KMS-11 (cell line): ENCODE data around the gene TRIO.
A peak's percentile ranks its signal among the peaks of the same experiment; 100 is the strongest.

Source experiments
- H2AFZ ChIP-seq: fragments of 200-600 bp; sonication (generic); 2 replicates; pipeline ENCODE4 v1.6.1; 2016; ENCODE audit warnings: antibody characterized with exemption, mixed run types, low read depth
- H3K27ac ChIP-seq: fragments of 200-600 bp; sonication (generic); 2 replicates; pipeline ENCODE4 v1.6.1; 2016; ENCODE audit warnings: mild to moderate bottlenecking, mixed run types
- H3K27me3 ChIP-seq: fragments of 200-600 bp; sonication (generic); 2 replicates; pipeline ENCODE4 v1.6.1; 2017; ENCODE audit warnings: mild to moderate bottlenecking, low read depth, mixed run types, moderate library complexity; ENCODE audit not compliant: insufficient read depth
- H3K36me3 ChIP-seq: fragments of 200-600 bp; sonication (generic); 2 replicates; pipeline ENCODE4 v1.6.1; 2017; ENCODE audit warnings: mild to moderate bottlenecking, mixed run types; ENCODE audit not compliant: insufficient read depth
- H3K4me1 ChIP-seq: fragments of 200-600 bp; sonication (generic); 2 replicates; pipeline ENCODE4 v1.6.1; 2016; ENCODE audit warnings: mild to moderate bottlenecking, low read depth, mixed run types; ENCODE audit not compliant: poor library complexity, severe bottlenecking
- H3K4me2 ChIP-seq: fragments of 200-600 bp; sonication (generic); 2 replicates; pipeline ENCODE4 v1.7.0; 2016; ENCODE audit warnings: mild to moderate bottlenecking, mixed run types
- H3K4me3 ChIP-seq: fragments of 200-600 bp; sonication (generic); IDR thresholded peaks from 2 replicates; pipeline ENCODE4 v1.6.1; 2017; ENCODE audit warnings: low read depth, low read length, mixed read lengths; ENCODE audit not compliant: insufficient read depth
- H3K79me2 ChIP-seq: fragments of 200-600 bp; sonication (generic); 2 replicates; pipeline ENCODE4 v1.6.1; 2016; ENCODE audit warnings: low read depth, mixed run types; ENCODE audit not compliant: insufficient read depth
- H3K9ac ChIP-seq: fragments of 200-600 bp; sonication (generic); 2 replicates; pipeline ENCODE4 v1.6.1; 2016; ENCODE audit warnings: mild to moderate bottlenecking, mixed run types
- H4K20me1 ChIP-seq: fragments of 200-600 bp; sonication (generic); 2 replicates; pipeline ENCODE4 v1.6.1; 2016; ENCODE audit warnings: mild to moderate bottlenecking, mixed run types; ENCODE audit not compliant: insufficient read depth
- CTCF ChIP-seq: fragments of 200-600 bp; sonication (generic); conservative IDR thresholded peaks from 2 replicates; pipeline ENCODE4 v1.6.1; 2017; ENCODE audit warnings: low read depth, mild to moderate bottlenecking, antibody characterized with exemption, low read length, moderate library complexity, mixed read lengths

TRIO gene

GRCh38 chr5:14505310-14506139, 362.4 kb downstream of the TRIO start:
- H2AFZ ChIP-seq, result no peak overlapping the region

GRCh38 chr5:14506140-14506538, 363.0 kb downstream of the TRIO start:
- Histone ChIP-seq H3K4me2 (no peak overlapping the region), H3K4me1 (no peaks in the 10 kb centered on the region), H3K4me3 (no peak overlapping the region), H4K20me1 (no peaks in the 10 kb centered on the region), H3K36me3 (no peaks in the 10 kb centered on the region), H3K27ac (no peak overlapping the region), H3K9ac (no peak overlapping the region), H3K27me3 (no peaks in the 10 kb centered on the region), H2AFZ (no peak overlapping the region), H3K79me2 (no peaks in the 10 kb centered on the region)
- TF ChIP-seq CTCF, result no peak

More at GRCh38 chr5:14505310-14506139, 362.4 kb downstream of the TRIO start:
- H3K4me1 ChIP-seq, result no peaks in the 10 kb centered on the region
- H3K27me3 ChIP-seq, result no peaks in the 10 kb centered on the region
- no peaks in the 10 kb centered on the region for H4K20me1 ChIP-seq
- TF ChIP-seq CTCF, result peak; percentile 29; the same call in 1 of the 2 replicates
- no peak overlapping the region for H3K4me2 ChIP-seq
- no peak overlapping the region for H3K27ac ChIP-seq
- H3K4me3 ChIP-seq, result no peak overlapping the region
- H3K79me2 ChIP-seq, result no peaks in the 10 kb centered on the region
- no peak overlapping the region for H3K9ac ChIP-seq
- no peaks in the 10 kb centered on the region for H3K36me3 ChIP-seq

- no peaks in the 10 kb centered on the region for H3K36me3 ChIP-seq
Measured at GRCh38 chr5:14506661-14507060, 363.5 kb downstream of the TRIO start.

DNA sequence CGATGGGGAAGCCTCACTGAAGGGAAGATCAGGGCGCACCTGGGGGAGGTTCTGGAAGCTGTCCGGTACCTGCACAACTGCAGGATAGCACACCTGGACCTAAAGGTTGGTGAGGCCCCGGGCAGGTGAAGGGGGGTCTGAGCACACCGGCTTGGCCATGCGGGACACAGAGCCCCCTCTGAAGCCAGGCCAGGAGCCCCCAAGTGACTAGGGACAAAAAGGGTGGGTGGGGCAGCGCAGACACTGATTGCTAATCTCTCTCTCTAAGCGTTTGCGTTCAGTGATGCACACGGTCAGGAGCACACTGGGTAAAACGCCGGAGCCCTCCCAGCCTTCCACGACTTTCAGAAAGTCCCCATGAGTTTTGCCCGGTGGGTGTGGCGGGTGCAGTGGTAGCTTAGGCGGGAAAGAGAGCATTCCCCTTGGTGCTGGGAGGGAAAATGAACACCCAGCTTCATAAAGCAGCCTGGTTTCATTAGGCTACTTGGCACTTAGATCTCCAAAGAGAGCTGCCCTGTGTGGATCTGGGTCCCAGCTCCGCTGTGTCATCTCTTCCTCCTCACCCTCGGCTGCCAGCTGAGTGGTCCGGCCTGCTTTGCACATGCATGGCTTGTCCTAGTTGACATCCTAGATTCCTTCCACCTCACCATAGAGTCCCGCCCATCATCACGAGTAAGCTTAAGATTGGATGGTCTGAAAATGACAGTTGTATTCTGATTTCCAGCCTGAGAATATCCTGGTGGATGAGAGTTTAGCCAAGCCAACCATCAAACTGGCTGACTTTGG, 364.2 kb downstream of the TRIO start:
- Histone ChIP-seq H3K4me2 (no peak overlapping the region), H3K4me3 (no peak overlapping the region), H3K27ac (no peak overlapping the region), H2AFZ (no peak overlapping the region), H3K36me3 (no peaks in the 10 kb centered on the region), H3K9ac (no peak overlapping the region), H3K27me3 (no peaks in the 10 kb centered on the region), H3K4me1 (no peaks in the 10 kb centered on the region), H3K79me2 (no peaks in the 10 kb centered on the region), H4K20me1 (no peaks in the 10 kb centered on the region)
- no peak for TF ChIP-seq CTCF

More at GRCh38 chr5:14506661-14507060, 363.5 kb downstream of the TRIO start:
- Histone ChIP-seq H2AFZ (no peak overlapping the region), H3K4me2 (no peak overlapping the region), H3K4me1 (no peaks in the 10 kb centered on the region), H3K27ac (no peak overlapping the region), H3K27me3 (no peaks in the 10 kb centered on the region), H3K9ac (no peak overlapping the region), H3K79me2 (no peaks in the 10 kb centered on the region), H3K4me3 (no peak overlapping the region), H4K20me1 (no peaks in the 10 kb centered on the region)
- TF ChIP-seq CTCF, result no peak
